ENCODE results near the gene LRGUK.
A peak's percentile ranks its signal among the peaks of the same experiment; 100 is the strongest.

LRGUK gene

DNA sequence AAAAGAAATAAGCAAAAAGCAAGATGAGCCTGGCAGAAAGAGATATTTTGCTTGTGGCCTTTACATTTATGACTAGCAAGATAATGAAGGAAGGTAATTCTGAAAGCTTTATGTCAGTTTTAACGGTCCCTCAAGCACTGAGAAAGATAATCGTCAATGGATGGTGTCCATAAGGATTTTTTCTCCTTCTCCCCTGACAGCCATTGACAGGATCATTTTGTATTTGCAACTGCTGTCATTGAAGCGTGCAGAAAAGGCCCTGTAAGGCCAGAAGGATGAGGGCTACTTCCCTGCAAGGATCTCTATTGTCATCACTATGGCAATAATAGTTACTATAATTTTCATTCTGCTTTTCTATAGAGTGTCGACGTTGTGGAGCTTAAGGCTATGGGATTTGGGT lies 994 bp upstream of the LRGUK start:
- DNase-seq (ENCODE audit: low spot score) = no peak

DNA sequence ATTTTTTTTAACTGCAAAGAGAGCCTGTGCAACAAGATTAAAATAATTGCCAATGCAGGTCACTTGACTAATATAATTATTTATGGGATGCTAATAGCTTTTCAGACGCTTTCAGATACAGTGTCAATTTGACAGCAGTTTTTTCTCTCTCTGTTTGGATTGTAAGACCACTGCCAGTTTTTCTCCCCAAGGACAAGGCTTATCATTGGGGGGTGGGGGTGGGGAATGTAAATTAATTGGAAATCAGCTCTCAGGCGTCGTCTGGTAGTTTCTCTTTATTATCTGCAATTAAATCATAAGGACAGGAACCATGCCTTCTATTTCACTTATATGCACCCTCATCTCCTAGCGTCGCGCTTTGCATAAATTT lies 559 bp upstream of the LRGUK start:
- DNase-seq (ENCODE audit: low spot score) = no peak

DNA sequence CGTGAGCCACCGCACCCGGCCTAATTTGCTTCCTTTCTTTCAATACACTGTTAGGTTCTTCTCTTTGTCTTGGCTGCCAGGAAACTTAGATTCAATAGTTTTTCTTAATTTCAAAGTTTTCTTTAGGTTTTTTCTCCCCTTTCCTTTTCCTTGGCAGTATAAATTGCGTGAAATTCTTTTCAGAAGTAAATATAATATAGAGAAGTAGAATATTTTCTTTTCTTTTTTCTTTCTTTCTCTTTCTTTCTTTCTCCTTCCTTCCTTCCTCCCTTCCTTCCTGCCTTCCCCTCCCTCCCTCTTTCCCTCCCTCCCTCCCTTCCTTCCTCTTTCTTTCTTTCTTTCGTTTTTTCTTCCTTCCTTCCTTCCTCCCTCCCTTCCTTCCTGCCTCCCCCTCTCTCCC lies 1.7 kb downstream of the LRGUK start:
- no peak for DNase-seq (ENCODE audit: low spot score)

DNA sequence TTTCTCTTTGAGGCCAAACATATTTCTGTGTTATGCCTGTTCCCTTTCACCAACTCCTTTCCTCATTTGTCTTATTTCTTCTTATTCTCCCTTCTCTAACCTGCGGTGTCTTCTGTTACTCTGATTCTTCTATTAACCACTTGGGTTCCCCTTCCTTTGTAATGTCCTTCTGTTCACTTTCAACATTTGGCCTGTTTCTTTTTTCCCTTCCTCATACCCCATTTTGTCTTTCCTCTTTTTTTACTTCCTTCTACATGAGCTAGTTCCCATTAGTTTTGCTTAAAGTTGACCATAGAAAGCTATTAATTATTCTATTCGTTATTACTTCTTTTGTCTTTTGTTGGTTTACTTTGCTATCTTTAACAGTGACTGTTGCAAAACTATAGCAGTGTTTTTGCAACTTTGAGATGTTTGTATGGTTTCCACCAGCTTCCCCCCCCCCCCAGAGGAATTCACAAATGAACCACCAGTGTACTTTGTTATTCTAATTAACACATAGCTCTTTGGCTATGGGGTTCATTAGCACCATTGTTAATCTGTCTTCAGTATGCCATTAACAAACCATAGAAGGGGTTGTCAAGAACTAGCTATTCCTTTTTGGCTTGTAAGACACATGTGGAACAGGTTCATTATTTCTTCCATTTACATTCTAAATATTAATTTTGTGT lies 2.9 kb downstream of the LRGUK start:
- DNase-seq (ENCODE audit: low spot score) = no peak

DNA sequence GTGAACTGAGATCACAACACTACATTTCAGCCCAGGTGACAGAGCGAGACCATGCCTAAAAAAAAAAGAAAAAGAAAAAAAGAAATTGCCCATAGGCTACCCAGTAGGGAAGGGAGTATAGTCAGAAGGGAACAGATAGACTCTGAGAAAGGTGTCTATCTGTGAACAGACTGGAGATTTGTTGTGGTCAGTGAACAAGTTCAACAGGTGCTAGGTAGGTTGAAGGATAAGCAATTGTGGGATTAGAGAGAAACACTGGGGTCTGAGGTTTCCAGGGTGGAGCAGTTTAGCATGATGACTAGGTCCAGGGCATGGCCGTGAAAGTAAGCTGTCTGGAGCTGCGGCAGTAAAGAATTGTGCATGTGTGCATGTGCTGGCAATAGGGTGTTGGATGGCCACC lies 6.9 kb downstream of the LRGUK start:
- DNase-seq (ENCODE audit: low spot score) = no peak

DNA sequence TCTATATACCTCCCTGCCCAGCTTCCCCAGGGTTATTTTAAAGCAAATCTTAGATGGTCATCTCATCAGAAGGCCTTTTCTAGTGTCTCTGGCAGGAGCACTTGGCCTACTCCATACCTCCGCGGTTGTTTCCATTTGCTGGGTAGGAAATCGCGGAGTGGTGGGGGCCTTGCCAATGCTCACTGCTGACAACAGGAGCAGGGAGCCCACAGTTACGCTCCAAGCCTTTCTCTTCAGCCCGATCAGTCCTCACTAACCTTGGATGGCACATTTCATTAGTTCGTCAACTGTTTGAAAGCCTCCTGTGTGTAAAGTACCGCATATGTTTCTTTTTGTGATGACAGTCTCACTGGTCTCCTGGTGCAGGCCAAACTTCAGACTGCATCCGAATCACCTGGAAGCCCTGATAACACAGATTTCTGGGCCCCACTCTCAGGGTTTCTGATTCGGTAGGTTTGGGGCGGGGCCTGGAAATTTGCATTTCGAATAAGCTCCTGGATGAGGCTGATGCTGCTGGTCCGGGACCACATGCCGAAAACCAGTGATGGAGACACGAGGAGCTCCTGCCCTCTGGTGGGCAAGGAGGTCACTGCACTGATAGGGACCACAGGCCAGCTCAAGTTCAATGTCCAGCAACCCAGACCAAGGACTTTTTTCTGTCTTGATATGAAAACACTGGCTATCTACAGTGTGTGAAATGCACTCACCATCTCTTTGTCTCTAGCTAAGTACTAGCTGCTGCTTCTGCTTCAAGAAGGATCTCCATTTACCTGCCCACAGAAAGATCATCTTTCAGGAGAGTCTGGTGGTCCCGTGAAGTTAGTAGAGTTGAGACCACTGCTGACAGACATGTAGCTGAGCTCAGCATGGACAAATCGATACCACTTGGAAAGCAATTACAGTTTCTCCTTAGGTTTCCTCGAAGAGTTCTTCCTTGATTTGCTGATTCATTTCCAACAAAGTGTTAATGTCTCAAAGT lies 14.0 kb downstream of the LRGUK start:
- peak; percentile 73 for DNase-seq (ENCODE audit: low spot score)

DNA sequence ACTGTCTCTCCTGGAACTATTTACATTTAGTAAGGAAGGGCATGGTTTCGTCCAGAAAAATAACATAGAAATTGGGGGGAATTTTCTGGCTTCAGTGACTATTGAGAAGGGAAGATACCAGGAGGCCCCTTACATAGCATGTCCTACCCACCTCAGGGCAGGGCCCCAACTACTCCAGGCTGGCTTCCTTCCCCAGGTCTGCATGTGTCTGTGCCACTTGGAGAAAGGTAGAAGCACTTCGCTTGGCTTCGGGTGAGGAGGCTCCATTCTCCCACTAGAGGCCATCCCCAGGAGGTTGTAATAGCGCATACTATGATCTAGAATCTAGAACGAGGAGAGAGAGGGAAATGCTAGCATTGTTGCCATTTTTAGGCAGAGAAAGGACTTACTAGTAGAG lies 14.7 kb downstream of the LRGUK start:
- DNase-seq (ENCODE audit: low spot score) = no peak

DNA sequence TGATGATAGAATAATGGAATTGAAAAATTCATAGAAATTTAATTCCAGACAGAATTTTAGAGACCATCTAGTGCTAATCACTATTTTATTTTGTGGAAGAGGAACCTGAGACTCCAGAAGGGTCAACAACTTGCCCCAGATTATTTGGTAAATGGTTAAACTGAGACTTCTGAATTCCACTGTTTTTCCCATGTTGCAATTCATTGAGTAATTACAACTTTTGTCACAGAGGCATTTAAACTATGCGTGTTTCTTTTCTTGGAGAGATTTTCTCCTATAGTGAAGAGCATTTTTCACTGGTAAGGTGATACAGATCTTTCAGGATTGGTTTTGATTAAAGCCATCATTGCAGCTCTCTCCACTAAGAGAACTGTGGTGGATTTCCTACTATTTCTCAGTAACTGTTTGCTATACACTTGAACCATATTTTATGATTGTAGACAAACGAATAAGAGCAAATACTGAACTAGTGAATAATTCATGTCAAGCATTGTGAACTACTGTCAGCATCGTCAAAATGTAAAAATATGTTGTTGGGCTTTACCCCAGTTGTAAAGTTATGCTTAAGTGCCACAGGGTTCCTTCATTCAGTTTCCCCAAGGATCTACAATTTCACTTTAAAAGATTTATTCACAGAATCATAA lies 26.5 kb downstream of the LRGUK start:
- no peak for DNase-seq (ENCODE audit: low spot score)

DNA sequence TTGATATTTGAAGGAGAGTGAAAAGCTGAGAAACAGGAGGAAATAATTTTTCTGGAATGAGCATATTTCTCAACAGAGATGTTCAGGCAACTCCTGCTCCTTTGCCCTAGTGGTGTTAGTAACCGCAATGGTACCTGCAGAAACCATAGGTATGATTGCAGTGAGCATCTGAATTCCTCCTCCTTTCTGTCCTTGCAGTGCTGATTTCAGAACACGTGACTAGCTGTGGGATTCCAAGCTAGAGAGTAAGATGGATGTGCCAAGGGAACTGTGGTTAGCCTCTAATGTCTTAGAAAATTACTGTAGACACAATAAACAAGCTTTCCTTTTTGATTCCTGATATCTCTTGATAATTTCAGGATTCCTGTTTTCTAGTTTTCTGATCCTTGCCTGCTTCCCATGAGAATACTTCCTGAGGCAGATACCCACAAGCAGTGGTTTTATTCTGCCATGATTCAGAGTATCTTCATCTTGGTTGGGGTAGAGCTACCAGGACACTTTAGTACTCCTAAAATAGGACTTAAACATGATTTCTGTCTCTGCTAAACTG lies 27.5 kb downstream of the LRGUK start:
- DNase-seq (ENCODE audit: low spot score) = no peak

DNA sequence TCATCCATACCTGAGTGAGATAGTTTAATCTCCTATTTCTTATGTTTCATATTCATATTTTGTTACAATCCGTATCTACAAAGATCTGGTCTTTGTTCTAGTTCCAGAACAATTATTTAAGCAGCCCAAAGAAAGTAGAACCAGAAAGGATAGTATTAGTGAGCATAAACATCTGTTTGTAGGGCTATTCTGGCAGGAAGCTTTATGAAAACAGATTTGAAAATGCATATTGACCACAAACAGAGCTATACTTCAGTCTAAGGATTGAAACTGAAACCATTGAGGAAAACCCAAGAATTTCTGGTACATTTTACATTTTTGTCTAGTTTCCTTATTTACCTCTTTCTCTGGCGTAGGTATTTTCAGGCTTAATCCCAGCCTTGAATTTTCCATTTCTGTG lies 28.1 kb downstream of the LRGUK start:
- DNase-seq (ENCODE audit: low spot score) = no peak

DNA sequence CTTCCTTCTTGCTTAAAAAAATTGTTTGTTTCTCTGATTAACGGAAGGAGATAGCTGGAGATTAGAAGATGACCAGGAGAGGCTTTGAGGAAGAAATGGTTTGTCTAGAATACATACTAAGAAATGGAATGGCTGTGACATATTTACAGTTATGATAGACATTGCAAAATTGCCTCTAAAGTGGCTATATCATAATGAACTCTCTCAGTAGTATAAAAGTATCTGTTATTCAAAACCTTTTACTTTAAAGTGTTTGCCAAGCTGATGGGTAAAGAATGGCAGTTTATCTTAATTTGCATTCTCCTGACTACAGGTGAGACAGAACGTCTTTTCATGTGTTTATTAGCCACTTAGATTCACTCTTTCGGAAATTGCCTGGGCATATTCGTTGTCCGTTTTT lies 28.7 kb downstream of the LRGUK start:
- no peak for DNase-seq (ENCODE audit: low spot score)

DNA sequence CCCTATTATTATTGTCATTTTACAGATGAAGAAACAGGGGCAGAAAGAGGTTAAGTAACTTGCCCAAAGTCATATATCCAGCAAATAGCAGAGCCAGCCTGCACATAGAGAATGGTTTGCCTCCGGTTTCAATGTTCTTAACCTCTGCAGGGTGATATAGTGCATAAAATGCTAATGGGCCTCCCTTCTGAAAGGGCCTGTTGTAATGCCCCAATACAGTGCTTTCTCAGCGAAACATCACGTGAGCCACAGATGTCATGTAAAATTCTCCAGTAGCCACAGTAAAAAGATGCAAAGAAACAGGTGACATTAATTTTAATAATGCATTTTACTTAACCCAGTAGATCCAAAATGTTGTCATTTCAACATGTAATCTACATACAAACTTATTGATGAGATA lies 38.1 kb downstream of the LRGUK start:
- DNase-seq (ENCODE audit: low spot score) = no peak

DNA sequence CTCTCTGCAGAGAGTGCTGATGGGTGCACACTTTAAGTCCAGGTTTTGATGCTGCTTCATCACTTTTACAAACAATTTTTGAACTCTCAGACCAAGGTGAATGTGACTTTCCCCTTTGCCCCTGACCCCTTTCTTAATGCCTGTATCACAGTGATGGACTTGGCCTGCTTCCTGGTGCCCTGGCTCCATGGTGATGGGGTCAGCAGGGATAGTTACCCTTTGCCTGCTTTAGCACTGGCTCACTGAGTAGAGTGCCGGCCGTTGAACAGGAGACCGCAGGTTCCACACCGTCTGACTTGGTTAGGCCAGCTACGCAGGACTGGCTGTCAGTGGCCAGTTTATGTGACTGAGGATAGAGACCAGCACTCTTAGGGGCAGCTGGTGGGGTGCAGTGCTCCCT lies 40.1 kb downstream of the LRGUK start:
- no peak for DNase-seq (ENCODE audit: low spot score)

DNA sequence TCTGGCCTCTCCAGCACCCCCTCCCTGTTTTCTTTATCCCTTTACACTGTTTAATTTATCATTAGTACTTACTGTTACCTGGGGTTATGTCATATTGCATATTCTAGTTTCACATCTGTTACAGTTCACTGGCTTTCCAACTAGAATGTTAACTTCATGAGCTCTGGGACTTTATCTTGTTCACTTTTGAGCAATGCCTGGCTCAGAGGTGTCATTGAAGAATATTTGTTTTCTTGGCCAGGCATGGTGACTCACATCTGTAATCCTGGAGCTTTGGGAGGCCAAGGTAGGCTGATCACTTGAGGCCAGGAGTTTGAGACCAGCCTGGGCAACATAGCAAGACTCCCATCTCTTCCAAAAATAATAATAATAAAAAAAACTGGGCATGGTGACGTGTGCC lies 40.7 kb downstream of the LRGUK start:
- DNase-seq (ENCODE audit: low spot score) = no peak

DNA sequence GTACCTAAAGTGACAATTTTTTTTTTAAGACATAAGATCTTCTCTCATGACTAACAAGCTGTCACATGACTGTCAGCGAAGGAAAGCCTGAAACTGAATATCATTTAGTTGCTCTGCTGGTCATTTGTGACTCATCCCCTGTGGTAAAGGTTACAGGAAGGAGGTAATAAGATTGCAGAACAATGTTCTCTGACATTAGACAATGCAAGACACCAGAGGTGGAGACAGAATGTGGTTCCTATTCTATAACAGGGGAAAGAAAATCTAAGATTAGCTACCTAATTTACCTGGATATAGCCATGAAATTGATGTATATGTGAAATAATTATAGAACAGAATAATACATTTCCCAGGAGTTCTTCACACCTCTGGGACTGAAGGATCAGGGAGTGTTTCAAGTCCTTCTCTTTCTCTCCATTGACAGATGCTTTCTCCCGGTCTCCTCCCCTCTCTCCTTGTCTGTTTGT lies 47.7 kb downstream of the LRGUK start:
- DNase-seq (ENCODE audit: low spot score) = no peak

DNA sequence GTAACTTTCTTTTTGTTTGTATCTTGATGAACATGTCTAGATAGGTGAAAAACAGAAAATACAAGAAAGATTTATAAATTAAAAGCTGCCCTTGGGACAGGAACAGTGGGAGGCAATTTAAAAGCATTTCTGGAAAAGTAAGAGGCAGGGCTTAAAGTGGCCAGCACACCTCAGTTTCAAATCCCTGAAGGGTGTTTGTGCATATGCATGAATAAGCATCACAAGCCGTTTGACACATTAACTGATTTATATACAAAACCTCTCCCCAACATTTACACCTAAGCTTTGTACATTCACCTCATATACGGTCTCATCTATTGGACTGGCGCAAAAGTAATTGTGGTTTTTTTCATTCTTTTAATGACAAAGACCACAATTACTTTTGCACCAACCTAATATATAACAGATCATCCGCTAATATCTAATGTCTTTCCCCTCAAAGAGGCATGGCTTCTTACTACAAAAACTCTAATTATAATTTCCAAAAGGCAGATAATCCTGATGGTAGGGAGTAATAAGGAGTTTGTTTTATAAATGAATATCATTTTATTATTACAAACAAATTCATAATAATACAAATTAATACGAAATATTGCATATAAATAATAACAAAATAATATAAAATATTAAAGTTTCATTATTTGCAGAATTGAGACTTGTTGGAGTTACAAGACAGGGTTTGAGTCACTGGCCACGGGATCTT lies 48.3 kb downstream of the LRGUK start:
- DNase-seq (ENCODE audit: low spot score) = no peak

DNA sequence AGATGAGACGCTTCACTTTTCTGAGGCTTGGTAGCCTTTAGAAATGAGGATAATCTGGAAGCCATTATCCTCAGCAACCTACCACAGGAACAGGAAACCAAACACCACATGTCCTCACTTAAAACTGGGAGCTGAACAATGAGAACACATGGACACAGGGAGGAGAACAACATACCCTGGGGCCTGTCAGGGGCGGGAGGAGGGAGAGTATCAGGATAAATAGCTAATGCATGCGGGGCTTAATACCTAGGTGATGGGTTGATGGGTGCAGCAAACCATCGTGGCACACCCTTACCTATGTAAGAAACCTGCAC lies 48.9 kb downstream of the LRGUK start:
- no peak for DNase-seq (ENCODE audit: low spot score)

DNA sequence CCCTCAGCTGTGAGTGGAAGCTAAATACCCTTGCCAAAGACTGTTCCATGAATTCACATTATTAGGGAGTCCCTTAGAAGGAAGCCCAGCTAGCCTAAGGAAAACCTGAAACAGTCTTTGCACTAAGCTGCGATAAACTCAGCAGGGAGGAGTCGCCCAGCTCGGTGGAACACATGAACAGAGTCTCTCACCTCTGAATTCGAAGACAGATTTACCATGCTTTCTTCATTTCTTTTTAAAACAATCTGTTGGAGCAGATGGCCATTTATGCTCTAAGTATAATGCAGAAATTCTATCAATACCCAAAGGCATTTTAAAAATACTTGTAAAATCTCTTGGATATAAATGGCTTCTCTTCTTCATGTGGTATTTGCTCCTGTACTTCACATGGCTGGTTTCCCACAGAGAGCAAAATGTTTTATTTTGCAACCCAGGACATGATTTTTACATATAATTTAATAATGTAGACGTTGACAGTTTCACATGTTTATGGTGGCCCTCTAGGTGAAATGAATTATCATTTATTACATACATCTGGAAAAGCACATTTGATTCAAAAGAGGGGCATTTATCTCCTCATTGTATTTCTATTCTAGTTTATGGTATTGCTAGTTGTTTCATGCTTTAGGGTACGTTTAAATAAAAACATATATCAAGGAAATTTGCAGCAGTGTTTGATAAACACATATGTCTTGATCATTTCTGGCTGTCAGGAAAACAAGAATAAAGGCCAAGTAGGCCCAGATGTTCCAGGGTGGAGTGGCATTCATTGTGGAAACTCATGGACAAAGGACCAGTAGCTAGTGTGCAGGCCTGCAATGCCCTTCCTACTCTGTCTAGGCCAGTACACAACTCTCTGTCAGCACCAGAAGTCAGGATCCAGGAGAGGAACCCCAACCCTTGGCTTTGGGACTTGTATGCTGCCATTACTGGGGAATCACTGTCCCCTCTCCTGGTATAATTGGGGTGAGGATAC lies 52.2 kb downstream of the LRGUK start:
- DNase-seq (ENCODE audit: low spot score) = no peak

DNA sequence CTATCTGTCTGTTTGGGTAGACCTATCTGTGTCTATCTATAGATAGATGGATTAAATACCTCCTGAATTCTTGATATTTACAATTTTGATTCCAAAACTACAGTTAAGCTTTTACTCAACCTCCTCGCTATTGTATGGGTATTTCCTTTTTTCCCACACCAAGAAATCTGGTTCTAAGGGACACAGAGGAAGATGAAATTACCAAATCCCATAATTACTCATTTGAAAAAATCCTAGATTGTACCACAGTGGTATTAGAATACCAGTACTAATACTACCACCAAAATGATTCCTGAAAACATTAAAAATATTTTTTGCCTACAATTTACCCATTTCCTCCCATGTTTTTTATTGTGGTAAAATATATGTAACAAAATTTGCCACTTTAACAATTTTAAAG lies 53.2 kb downstream of the LRGUK start:
- no peak for DNase-seq (ENCODE audit: low spot score)

DNA sequence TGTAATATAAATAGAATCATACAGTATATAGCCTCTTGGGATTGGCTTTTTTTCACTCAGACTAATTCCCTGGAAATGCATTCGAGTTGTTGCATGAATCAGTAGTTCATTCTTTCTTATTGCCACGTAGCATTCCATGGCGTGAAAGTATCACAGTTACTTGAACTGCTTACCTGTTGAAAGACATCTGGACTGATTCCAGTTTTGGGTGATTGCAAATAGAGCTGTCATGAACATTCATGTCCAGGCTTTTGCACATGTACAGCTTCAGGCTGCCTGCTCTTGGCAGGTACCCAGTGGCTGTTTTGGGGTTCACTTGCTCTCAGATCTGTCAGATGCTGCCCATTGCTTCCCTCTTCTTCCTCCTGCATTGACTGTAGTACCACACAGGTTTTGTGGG lies 54.9 kb downstream of the LRGUK start:
- no peak for DNase-seq (ENCODE audit: low spot score)

DNA sequence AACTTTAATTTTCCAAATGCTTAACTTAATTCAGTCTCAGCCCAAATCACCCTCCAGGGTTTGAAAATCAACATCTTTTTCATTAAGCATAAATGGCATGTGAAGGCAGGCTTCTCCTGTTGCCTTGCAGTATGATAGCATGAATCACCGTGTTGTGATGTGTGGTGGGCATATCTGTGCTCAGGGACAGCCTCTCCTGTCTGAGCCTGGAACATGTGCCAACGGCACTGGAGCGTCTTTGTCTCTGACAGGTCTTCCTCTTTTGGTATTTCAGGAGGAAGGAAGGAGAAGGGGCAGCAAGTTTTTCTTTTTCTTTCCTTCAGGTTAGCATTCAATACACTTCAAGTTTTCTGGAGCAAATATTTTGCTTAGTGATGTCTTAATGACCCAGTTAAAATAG lies 57.6 kb downstream of the LRGUK start:
- no peak for DNase-seq (ENCODE audit: low spot score)

All from left forelimb (tissue), 1 donor.